Measurements from ENCODE around the gene SEPTIN10.

SEPTIN10 gene

DNA sequence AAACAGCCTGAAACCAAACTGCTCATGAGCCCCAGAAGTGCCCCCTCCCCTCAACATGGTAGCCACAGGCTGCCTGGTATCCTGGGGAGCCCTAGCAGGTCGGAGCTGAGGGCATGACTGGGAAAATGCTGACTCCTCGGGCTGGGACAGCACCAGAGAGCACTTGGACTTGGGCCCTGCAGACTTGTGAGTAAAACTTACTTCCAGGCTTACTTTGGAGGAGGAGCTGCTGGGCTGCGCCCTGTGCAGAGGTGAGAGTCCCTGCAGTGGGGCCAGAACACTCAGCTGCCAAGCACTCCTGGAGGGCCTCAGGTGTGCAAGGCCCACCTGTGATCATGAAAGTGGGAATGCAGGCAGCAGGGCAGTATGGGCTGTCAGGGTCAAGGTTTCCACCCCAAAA, 119.4 kb downstream of the SEPTIN10 start:
- no peak for DNase-seq (ENCODE audit: low read depth)

DNA sequence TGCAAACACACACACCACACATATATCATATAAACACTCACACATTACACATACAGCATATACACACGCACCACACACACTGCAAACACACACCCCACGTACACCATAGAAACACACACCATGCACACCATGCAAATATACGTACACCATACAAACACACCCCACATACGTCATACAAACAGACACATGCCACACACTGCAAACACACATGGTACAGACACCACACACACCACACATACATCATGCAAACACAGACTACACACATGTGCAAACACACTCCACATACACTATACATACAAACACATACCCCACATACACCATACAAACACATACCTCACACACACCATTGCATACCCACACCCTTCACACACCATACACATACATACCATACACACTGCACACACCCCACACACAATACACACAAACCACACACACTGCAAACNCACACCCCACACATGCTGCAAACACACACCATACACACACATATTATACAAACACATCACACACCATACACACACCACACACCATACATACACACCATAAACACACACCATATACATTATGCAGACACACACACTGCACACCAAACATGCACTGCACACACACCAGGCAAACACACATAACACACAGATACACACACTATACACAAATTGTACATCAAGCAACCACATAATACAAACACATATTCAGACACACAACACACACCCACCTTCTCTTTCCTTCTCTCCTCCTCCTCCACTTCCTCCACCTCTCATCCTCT, 120.4 kb downstream of the SEPTIN10 start:
- no peak for DNase-seq (ENCODE audit: low read depth)
